ENCODE measurements around the gene IL1R2. TPM values are rescaled to one million over a fixed set of nuclear protein-coding genes. Genes with fewer than 3 reads are reported as not detected.

IL1R2 gene
- total RNA-seq, 2 donors from 2014 or later: 0.73 TPM; not detected in 1

DNA sequence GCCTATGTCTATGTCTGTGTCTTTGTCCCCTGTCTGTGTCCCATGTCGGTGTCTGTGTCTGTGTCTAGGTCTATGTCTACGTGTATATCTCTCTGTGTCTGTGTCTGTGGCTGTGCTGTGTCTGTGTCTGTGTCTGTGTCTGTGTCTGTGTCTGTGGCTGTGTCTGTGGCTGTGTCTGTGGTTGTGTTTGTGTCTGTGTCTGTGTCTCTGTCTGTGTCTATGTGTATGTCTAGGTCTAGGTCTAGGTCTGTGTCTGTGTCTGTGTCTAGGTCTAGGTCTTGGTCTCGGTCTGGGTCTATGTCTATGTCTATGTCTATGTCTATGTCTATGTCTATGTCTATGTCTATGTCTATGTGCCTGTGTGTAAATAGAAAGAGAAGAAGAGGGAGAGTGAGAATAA is 11.9 kb downstream of the IL1R2 start:
- no peak overlapping the region for H3K9ac ChIP-seq (ENCODE audit: extremely low read depth, low read length, poor library complexity, severe bottlenecking)
- H3K4me1 ChIP-seq (ENCODE audit: control insufficient read depth, insufficient read depth, low read length): no peaks in the 10 kb centered on the region
- H3K4me3 ChIP-seq (ENCODE audit: low read length): no peak overlapping the region
- no peak overlapping the region for H3K27ac Mint-ChIP-seq
- no peaks in the 10 kb centered on the region for H3K27me3 ChIP-seq (ENCODE audit: control insufficient read depth, insufficient read depth, low read length, poor library complexity, severe bottlenecking)
- no peaks in the 10 kb centered on the region for H3K36me3 ChIP-seq (ENCODE audit: control insufficient read depth, insufficient read depth, low read length)
- H3K4me1 Mint-ChIP-seq: peaks cover 2% of the 10 kb centered on the region
- no peak overlapping the region for H3K27ac ChIP-seq (ENCODE audit: low read depth, low read length)
- H3K9me3 Mint-ChIP-seq: no peaks in the 10 kb centered on the region
- H3K9me3 ChIP-seq (ENCODE audit: control insufficient read depth, low read length): no peaks in the 10 kb centered on the region
- no peak overlapping the region for H3K4me3 Mint-ChIP-seq
- 80 to 97% methylated on average over 1 to 3 of the region's 3 CpGs for WGBS, 2 experiments (ENCODE audit: insufficient coverage in 1 of 2, insufficient read length in 1 of 2)
- TF ChIP-seq, protein P1, sequence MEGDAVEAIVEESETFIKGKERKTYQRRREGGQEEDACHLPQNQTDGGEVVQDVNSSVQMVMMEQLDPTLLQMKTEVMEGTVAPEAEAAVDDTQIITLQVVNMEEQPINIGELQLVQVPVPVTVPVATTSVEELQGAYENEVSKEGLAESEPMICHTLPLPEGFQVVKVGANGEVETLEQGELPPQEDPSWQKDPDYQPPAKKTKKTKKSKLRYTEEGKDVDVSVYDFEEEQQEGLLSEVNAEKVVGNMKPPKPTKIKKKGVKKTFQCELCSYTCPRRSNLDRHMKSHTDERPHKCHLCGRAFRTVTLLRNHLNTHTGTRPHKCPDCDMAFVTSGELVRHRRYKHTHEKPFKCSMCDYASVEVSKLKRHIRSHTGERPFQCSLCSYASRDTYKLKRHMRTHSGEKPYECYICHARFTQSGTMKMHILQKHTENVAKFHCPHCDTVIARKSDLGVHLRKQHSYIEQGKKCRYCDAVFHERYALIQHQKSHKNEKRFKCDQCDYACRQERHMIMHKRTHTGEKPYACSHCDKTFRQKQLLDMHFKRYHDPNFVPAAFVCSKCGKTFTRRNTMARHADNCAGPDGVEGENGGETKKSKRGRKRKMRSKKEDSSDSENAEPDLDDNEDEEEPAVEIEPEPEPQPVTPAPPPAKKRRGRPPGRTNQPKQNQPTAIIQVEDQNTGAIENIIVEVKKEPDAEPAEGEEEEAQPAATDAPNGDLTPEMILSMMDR (conservative IDR thresholded peaks at IDR 0.05): no peak
- peaks cover 5% of the 10 kb centered on the region for H3K27me3 Mint-ChIP-seq (ENCODE audit: insufficient read depth)
- H3K36me3 Mint-ChIP-seq (ENCODE audit: low read depth): no peaks in the 10 kb centered on the region
- no peak for DNase-seq

DNA sequence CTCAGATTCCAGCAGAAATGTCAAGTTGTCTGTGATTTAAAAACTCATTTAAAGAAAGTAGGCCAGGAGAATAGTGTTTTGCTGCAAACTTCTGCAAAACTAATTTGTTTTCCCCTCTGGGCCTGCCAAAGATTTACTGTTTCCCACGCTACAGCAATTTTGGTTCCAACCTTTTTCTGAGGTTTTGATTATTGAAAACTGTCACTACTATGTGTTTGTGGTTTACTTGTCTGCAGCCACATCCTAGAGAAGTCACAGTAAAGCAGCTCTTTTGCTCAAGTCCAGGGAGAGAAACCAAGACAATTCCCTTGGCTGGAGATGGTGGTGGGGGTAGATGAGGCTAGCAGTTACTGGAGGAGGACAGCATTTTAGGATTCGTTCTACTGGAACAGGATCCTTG is 12.8 kb downstream of the IL1R2 start:
- Histone ChIP-seq H3K36me3 (ENCODE audit: control insufficient read depth, insufficient read depth, low read length) (no peaks in the 10 kb centered on the region), H3K9me3 (ENCODE audit: control insufficient read depth, low read length) (no peaks in the 10 kb centered on the region), H3K4me1 (ENCODE audit: control insufficient read depth, insufficient read depth, low read length) (no peaks in the 10 kb centered on the region), H3K4me3 (ENCODE audit: low read length) (no peak overlapping the region), H3K9ac (ENCODE audit: extremely low read depth, low read length, poor library complexity, severe bottlenecking) (no peak overlapping the region), H3K27me3 (ENCODE audit: control insufficient read depth, insufficient read depth, low read length, poor library complexity, severe bottlenecking) (no peaks in the 10 kb centered on the region), H3K27ac (ENCODE audit: low read depth, low read length) (no peak overlapping the region)
- TF ChIP-seq, protein P1 (conservative IDR thresholded peaks at IDR 0.05): no peak
- H3K36me3 Mint-ChIP-seq (ENCODE audit: low read depth): no peaks in the 10 kb centered on the region
- no peaks in the 10 kb centered on the region for H3K4me1 Mint-ChIP-seq
- H3K4me3 Mint-ChIP-seq: no peak overlapping the region
- no peak for DNase-seq
- no peaks in the 10 kb centered on the region for H3K9me3 Mint-ChIP-seq
- H3K27me3 Mint-ChIP-seq (ENCODE audit: insufficient read depth): peaks cover 6% of the 10 kb centered on the region
- no peak overlapping the region for H3K27ac Mint-ChIP-seq
- 86% methylated on average over 2 of the region's 2 CpGs; no CpG with 5 or more reads in 1 of the 2 experiments for WGBS, 2 experiments (ENCODE audit: insufficient coverage in 1 of 2, insufficient read length in 1 of 2)

DNA sequence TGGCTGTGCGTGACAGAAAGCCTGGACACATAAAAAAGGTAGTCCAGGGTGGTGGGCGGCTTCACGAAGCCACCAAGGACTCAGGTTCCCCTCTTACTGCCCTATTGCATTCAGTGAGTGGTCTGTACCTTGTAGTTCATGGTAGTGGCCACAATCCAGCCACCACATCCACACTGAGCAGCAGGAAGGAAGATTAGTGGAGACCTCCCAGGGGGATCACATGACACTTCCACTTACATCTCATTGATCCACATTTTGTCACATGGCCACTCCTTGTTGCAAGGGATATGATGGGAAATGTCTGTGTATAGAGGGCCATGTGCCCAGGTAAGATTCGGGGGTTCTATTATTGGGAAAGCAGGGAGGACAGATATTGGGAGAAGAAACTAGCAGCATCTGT is 13.7 kb downstream of the IL1R2 start:
- no peak overlapping the region for H3K27ac ChIP-seq (ENCODE audit: low read depth, low read length)
- no peak for DNase-seq
- H3K27me3 Mint-ChIP-seq (ENCODE audit: insufficient read depth): peaks cover 6% of the 10 kb centered on the region
- 85 to 100% methylated on average over 1 to 4 of the region's 4 CpGs for WGBS, 2 experiments (ENCODE audit: insufficient coverage in 1 of 2, insufficient read length in 1 of 2)
- no peak overlapping the region for H3K4me3 ChIP-seq (ENCODE audit: low read length)
- H3K27ac Mint-ChIP-seq: no peak overlapping the region
- no peak overlapping the region for H3K4me3 Mint-ChIP-seq
- H3K36me3 Mint-ChIP-seq (ENCODE audit: low read depth): no peaks in the 10 kb centered on the region
- H3K27me3 ChIP-seq (ENCODE audit: control insufficient read depth, insufficient read depth, low read length, poor library complexity, severe bottlenecking): no peaks in the 10 kb centered on the region
- no peaks in the 10 kb centered on the region for H3K36me3 ChIP-seq (ENCODE audit: control insufficient read depth, insufficient read depth, low read length)
- H3K9me3 Mint-ChIP-seq: no peaks in the 10 kb centered on the region
- H3K4me1 ChIP-seq (ENCODE audit: control insufficient read depth, insufficient read depth, low read length): no peaks in the 10 kb centered on the region
- H3K9me3 ChIP-seq (ENCODE audit: control insufficient read depth, low read length): no peaks in the 10 kb centered on the region
- no peaks in the 10 kb centered on the region for H3K4me1 Mint-ChIP-seq
- H3K9ac ChIP-seq (ENCODE audit: extremely low read depth, low read length, poor library complexity, severe bottlenecking): no peak overlapping the region
- TF ChIP-seq, protein P1 (conservative IDR thresholded peaks at IDR 0.05): no peak

Data from endodermal cell (in vitro differentiated cells).